CD14-positive monocyte (primary cell): Measurements from ENCODE around the gene WWOX. TPM values are rescaled to one million over a fixed set of nuclear protein-coding genes. Genes with fewer than 3 reads are reported as not detected.

Source experiments
- DNase-seq, 3 donors: peaks; one replicate each; pipeline ENCODE4 v3.0.0-alpha.2; 2011 to 2022
- H2AFZ ChIP-seq: 2 replicates; pipeline ENCODE4 v1.6.0; 2012; ENCODE audit warnings: mild to moderate bottlenecking, low read depth, low read length, inconsistent platforms; ENCODE audit not compliant: insufficient read depth, poor library complexity, severe bottlenecking
- H3K27ac ChIP-seq, 2 donors: 1 replicate in 1 of 2; 2 replicates in 1 of 2; pipeline ENCODE4 v1.5.1; 2012 to 2013; ENCODE audit warnings: low read length in 2 of 2, control low read depth in 1 of 2, inconsistent platforms in 1 of 2, low read depth in 1 of 2, mild to moderate bottlenecking in 1 of 2
- H3K27me3 ChIP-seq, 2 donors: one replicate each; pipeline versions ENCODE4 v1.6.0 to v1.6.1; 2011 to 2013; ENCODE audit warnings: low read length in 2 of 2; ENCODE audit not compliant: control insufficient read depth in 2 of 2, insufficient read depth in 2 of 2
- H3K36me3 ChIP-seq, 2 donors: replicated peaks in 1 of 2; 1 replicate in 1 of 2; 2 replicates in 1 of 2; pipeline versions ENCODE4 v1.5.1 to v1.6.1; 2012 to 2013; ENCODE audit warnings: low read length in 2 of 2, control low read depth in 1 of 2, inconsistent platforms in 1 of 2, mild to moderate bottlenecking in 1 of 2; ENCODE audit not compliant: insufficient read depth in 2 of 2, control insufficient read depth in 1 of 2
- H3K4me1 ChIP-seq, 2 donors: 1 replicate in 1 of 2; 2 replicates in 1 of 2; pipeline versions ENCODE4 v1.5.1 to v1.6.1; 2012 to 2013; ENCODE audit warnings: low read length in 2 of 2, control low read depth in 1 of 2, inconsistent platforms in 1 of 2, mild to moderate bottlenecking in 1 of 2, moderate library complexity in 1 of 2; ENCODE audit not compliant: insufficient read depth in 2 of 2, control insufficient read depth in 1 of 2
- H3K4me2 ChIP-seq: replicated peaks from 2 replicates; pipeline ENCODE3; 2012; ENCODE audit warnings: low read length, moderate library complexity, mild to moderate bottlenecking; ENCODE audit not compliant: poor library complexity, severe bottlenecking; ENCODE audit errors: extremely low read depth
- H3K4me3 ChIP-seq, 3 experiments: fragments of 200-600 bp in 1 of 3; sonication (generic) in 1 of 3; replicated peaks in 1 of 3; 1 replicate in 2 of 3; 2 replicates in 1 of 3; pipeline ENCODE4 v1.5.1; 2011 to 2013; ENCODE audit warnings: low read length in 3 of 3, mild to moderate bottlenecking in 3 of 3, control low read depth in 2 of 3, low read depth in 2 of 3, inconsistent platforms in 1 of 3, moderate library complexity in 1 of 3
- H3K79me2 ChIP-seq: 2 replicates; pipeline ENCODE4 v1.6.0; 2012; ENCODE audit warnings: mild to moderate bottlenecking, control low read depth, inconsistent platforms, low read length, moderate library complexity; ENCODE audit not compliant: insufficient read depth
- H3K9ac ChIP-seq: 2 replicates; pipeline ENCODE4 v1.6.0; 2017; ENCODE audit warnings: low read length, mild to moderate bottlenecking; ENCODE audit not compliant: insufficient read depth, poor library complexity, severe bottlenecking
- H3K9me3 ChIP-seq, 2 donors: replicated peaks in 1 of 2; 1 replicate in 1 of 2; 2 replicates in 1 of 2; pipeline versions ENCODE4 v1.5.1 to v1.6.1; 2012 to 2013; ENCODE audit warnings: low read length in 2 of 2, control low read depth in 1 of 2; ENCODE audit not compliant: control insufficient read depth in 1 of 2, insufficient read depth in 1 of 2
- H4K20me1 ChIP-seq: 2 replicates; pipeline ENCODE4 v1.6.0; 2012; ENCODE audit warnings: mild to moderate bottlenecking, low read length, control low read depth, moderate library complexity; ENCODE audit not compliant: insufficient read depth
- H3K27ac Mint-ChIP-seq, 7 donors: one replicate each; pipeline ENCODE4 v1.8.0; 2020; ENCODE audit warnings: mild to moderate bottlenecking in 7 of 7, mixed read lengths in 7 of 7, moderate library complexity in 6 of 7, inconsistent platforms in 2 of 7
- H3K27me3 Mint-ChIP-seq, 3 donors: one replicate each; pipeline ENCODE4 v1.8.0; 2021 to 2022; ENCODE audit warnings: low read depth in 3 of 3, mild to moderate bottlenecking in 3 of 3, mixed read lengths in 3 of 3, moderate library complexity in 3 of 3, inconsistent platforms in 1 of 3
- H3K36me3 Mint-ChIP-seq, 2 donors: one replicate each; pipeline ENCODE4 v1.8.0; 2020; ENCODE audit warnings: mixed read lengths in 2 of 2, inconsistent platforms in 1 of 2, mild to moderate bottlenecking in 1 of 2
- H3K4me1 Mint-ChIP-seq: one replicate; pipeline ENCODE4 v1.8.0; 2020; ENCODE audit warnings: mild to moderate bottlenecking, mixed read lengths
- H3K4me3 Mint-ChIP-seq, 2 donors: one replicate each; pipeline ENCODE4 v1.8.0; 2020; ENCODE audit warnings: mild to moderate bottlenecking in 2 of 2, mixed read lengths in 2 of 2, moderate library complexity in 1 of 2
- H3K9me3 Mint-ChIP-seq, 7 donors: one replicate each; pipeline ENCODE4 v1.8.0; 2020 to 2022; ENCODE audit warnings: mixed read lengths in 7 of 7, mild to moderate bottlenecking in 6 of 7, moderate library complexity in 6 of 7, inconsistent platforms in 2 of 7
- WGBS: methylation state at CpG from one replicate; pipeline ENCODE4 v1.1.5; 2013; ENCODE audit warnings: missing lambda C conversion rate; ENCODE audit not compliant: insufficient coverage; 5-methylcytosine and 5-hydroxymethylcytosine counted together
- intact Hi-C, 2 donors: fragments of 100-400 bp; cut with micrococcal nuclease; formaldehyde crosslinking; loops; one replicate each; pipeline versions ENCODE4 v1.15.0 to v1.15.1; 2023
- polyA plus RNA-seq, 3 donors: library from polyadenylated mRNA; depleted of rRNA in 1 of 3; unstranded in 2 of 3; stranded (reverse) in 1 of 3; fragments of 300-500 nt in 2 of 3; fragments of >200 nt in 1 of 3; fragmentation: Illumina TruSeq in 2 of 3; gene quantifications; 1 replicate in 2 of 3; 2 replicates in 1 of 3; pipeline ENCODE4 v1.2.3, GENCODE V29; 2012 to 2021
- TF ChIP-seq, protein P1 (sequence below): fragments of 200-600 bp; IDR thresholded peaks from one replicate; pipeline ENCODE4 v1.8.0; 2022; ENCODE audit warnings: antibody characterized with exemption, mild to moderate bottlenecking

WWOX gene
- polyA plus RNA-seq, 3 donors: 4.0 to 7.0 (median 6.3) TPM

- no peak overlapping the region for H3K27ac ChIP-seq
- Mint-ChIP-seq H3K4me3 (no peak overlapping the region), H3K4me1 (no peaks in the 10 kb centered on the region), H3K36me3 (no peaks in the 10 kb centered on the region), H3K9me3 (peaks cover 0 to 8% (median 0%) of the 10 kb centered on the region in 7 donors), H3K27ac (no peak overlapping the region), H3K27me3 (no peaks in the 10 kb centered on the region)
- H3K4me3 ChIP-seq: no peak overlapping the region
- H3K9me3 ChIP-seq: no peaks in the 10 kb centered on the region
- H3K9ac ChIP-seq: no peak overlapping the region
- no peak overlapping the region for H3K4me2 ChIP-seq
- H3K79me2 ChIP-seq: no peaks in the 10 kb centered on the region
- no peak for DNase-seq
- TF ChIP-seq, protein P1, sequence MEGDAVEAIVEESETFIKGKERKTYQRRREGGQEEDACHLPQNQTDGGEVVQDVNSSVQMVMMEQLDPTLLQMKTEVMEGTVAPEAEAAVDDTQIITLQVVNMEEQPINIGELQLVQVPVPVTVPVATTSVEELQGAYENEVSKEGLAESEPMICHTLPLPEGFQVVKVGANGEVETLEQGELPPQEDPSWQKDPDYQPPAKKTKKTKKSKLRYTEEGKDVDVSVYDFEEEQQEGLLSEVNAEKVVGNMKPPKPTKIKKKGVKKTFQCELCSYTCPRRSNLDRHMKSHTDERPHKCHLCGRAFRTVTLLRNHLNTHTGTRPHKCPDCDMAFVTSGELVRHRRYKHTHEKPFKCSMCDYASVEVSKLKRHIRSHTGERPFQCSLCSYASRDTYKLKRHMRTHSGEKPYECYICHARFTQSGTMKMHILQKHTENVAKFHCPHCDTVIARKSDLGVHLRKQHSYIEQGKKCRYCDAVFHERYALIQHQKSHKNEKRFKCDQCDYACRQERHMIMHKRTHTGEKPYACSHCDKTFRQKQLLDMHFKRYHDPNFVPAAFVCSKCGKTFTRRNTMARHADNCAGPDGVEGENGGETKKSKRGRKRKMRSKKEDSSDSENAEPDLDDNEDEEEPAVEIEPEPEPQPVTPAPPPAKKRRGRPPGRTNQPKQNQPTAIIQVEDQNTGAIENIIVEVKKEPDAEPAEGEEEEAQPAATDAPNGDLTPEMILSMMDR: no peak
- H3K27me3 ChIP-seq: no peaks in the 10 kb centered on the region
- intact Hi-C loops: no loop called here
- H3K36me3 ChIP-seq: no peaks in the 10 kb centered on the region
- WGBS: 92% methylated on average over 4 of the region's 7 CpGs
- H3K4me1 ChIP-seq: no peaks in the 10 kb centered on the region
- no peak overlapping the region for H2AFZ ChIP-seq
- H4K20me1 ChIP-seq: no peaks in the 10 kb centered on the region
Measured at GRCh38 chr16:78211020-78211599, 111.7 kb downstream of the WWOX start.

- no peaks in the 10 kb centered on the region for H3K79me2 ChIP-seq
- WGBS: 71% methylated on average over 1 of the region's 2 CpGs
- no peak overlapping the region for H3K4me3 ChIP-seq
- no peak overlapping the region for H2AFZ ChIP-seq
- H3K27me3 ChIP-seq: no peaks in the 10 kb centered on the region
- no peak for DNase-seq
- no peaks in the 10 kb centered on the region for H3K4me1 ChIP-seq
- H3K27ac ChIP-seq: no peak overlapping the region
- no peaks in the 10 kb centered on the region for H3K36me3 ChIP-seq
- H3K9ac ChIP-seq: no peak overlapping the region
- no peak overlapping the region for H3K27ac Mint-ChIP-seq
- H3K27me3 Mint-ChIP-seq: no peaks in the 10 kb centered on the region
- no peak overlapping the region for H3K4me3 Mint-ChIP-seq
- no peaks in the 10 kb centered on the region for H3K4me1 Mint-ChIP-seq
- TF ChIP-seq, protein P1: no peak
- intact Hi-C loops: no loop called here
- H3K4me2 ChIP-seq: no peak overlapping the region
- H3K9me3 Mint-ChIP-seq: peaks cover 0 to 8% (median 0%) of the 10 kb centered on the region in 7 donors
- no peaks in the 10 kb centered on the region for H4K20me1 ChIP-seq
- no peaks in the 10 kb centered on the region for H3K9me3 ChIP-seq
- no peaks in the 10 kb centered on the region for H3K36me3 Mint-ChIP-seq
Measured at GRCh38 chr16:78211946-78212345, 112.5 kb downstream of the WWOX start.
